ENCODE measurements around the gene ZNF311. TPM values are rescaled to one million over a fixed set of nuclear protein-coding genes. Genes with fewer than 3 reads are reported as not detected.
A peak's percentile ranks its signal among the peaks of the same experiment; 100 is the strongest.

Gene ZNF311
- total and polyA plus RNA-seq, 2 of the 13 experiments (the other 11 are each of a cell fraction or from before 2014, with no cell fraction given), result not detected

GRCh38 chr6:29009358-29009757, 4.2 kb upstream of the ZNF311 start (continued):
- TF ChIP-seq SKI (IDR thresholded peaks at IDR 0.05; ENCODE audit: partially characterized antibody) (no peak), TOPORS (CRISPR knock-in tag; IDR thresholded peaks at IDR 0.05) (no peak), HNRNPUL1 (IDR thresholded peaks at IDR 0.05; ENCODE audit: low read depth, low read length) (peak; percentile 71; the same call in 1 of the 2 replicates), ZNF616 (CRISPR knock-in tag; IDR thresholded peaks at IDR 0.05; ENCODE audit: low read depth) (no peak), PITX1 (CRISPR knock-in tag; IDR thresholded peaks at IDR 0.05) (no peak), ZNF20 (CRISPR knock-in tag; IDR thresholded peaks at IDR 0.05) (no peak), MED8 (CRISPR knock-in tag; IDR thresholded peaks at IDR 0.05; ENCODE audit: insufficient replicate concordance) (no peak)
- TF ChIP-seq, protein P1, sequence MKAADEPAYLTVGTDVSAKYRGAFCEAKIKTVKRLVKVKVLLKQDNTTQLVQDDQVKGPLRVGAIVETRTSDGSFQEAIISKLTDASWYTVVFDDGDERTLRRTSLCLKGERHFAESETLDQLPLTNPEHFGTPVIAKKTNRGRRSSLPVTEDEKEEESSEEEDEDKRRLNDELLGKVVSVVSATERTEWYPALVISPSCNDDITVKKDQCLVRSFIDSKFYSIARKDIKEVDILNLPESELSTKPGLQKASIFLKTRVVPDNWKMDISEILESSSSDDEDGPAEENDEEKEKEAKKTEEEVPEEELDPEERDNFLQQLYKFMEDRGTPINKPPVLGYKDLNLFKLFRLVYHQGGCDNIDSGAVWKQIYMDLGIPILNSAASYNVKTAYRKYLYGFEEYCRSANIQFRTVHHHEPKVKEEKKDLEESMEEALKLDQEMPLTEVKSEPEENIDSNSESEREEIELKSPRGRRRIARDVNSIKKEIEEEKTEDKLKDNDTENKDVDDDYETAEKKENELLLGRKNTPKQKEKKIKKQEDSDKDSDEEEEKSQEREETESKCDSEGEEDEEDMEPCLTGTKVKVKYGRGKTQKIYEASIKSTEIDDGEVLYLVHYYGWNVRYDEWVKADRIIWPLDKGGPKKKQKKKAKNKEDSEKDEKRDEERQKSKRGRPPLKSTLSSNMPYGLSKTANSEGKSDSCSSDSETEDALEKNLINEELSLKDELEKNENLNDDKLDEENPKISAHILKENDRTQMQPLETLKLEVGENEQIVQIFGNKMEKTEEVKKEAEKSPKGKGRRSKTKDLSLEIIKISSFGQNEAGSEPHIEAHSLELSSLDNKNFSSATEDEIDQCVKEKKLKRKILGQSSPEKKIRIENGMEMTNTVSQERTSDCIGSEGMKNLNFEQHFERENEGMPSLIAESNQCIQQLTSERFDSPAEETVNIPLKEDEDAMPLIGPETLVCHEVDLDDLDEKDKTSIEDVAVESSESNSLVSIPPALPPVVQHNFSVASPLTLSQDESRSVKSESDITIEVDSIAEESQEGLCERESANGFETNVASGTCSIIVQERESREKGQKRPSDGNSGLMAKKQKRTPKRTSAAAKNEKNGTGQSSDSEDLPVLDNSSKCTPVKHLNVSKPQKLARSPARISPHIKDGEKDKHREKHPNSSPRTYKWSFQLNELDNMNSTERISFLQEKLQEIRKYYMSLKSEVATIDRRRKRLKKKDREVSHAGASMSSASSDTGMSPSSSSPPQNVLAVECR (CRISPR knock-in tag; IDR thresholded peaks at IDR 0.05; ENCODE audit: borderline replicate concordance), result no peak
- TF ChIP-seq, protein P2, sequence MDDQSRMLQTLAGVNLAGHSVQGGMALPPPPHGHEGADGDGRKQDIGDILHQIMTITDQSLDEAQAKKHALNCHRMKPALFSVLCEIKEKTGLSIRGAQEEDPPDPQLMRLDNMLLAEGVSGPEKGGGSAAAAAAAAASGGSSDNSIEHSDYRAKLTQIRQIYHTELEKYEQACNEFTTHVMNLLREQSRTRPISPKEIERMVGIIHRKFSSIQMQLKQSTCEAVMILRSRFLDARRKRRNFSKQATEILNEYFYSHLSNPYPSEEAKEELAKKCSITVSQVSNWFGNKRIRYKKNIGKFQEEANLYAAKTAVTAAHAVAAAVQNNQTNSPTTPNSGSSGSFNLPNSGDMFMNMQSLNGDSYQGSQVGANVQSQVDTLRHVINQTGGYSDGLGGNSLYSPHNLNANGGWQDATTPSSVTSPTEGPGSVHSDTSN (CRISPR knock-in tag; IDR thresholded peaks at IDR 0.05; ENCODE audit: borderline replicate concordance), result no peak
